ENCODE results near the gene PDE8B. TPM values are rescaled to one million over a fixed set of nuclear protein-coding genes. Genes with fewer than 3 reads are reported as not detected.
A peak's percentile ranks its signal among the peaks of the same experiment; 100 is the strongest.

PDE8B gene
- total and polyA plus RNA-seq, 11 donors, result 1.1 to 9.3 (median 3.4) TPM

GRCh38 chr5:77425420-77425819 is 214.9 kb downstream of the PDE8B start:
- ATAC-seq (peak in 3 of 4 donors; percentile 13 to 46 (median 15)), DNase-seq (no peak)
- Histone ChIP-seq H3K27ac (no peak overlapping the region), H3K27me3 (no peaks in the 10 kb centered on the region), H3K9me3 (peaks cover 0 to 6% (median 0%) of the 10 kb centered on the region in 12 donors), H3K36me3 (peaks cover 0 to 43% (median 25%) of the 10 kb centered on the region in 9 donors), H3K4me1 (peaks cover 0 to 12% (median 0%) of the 10 kb centered on the region in 12 donors), H3K4me3 (no peak overlapping the region)
- WGBS, 4 donors, result 92 to 96% (median 94%) methylated on average over 5 of the region's 5 CpGs
- TF ChIP-seq POLR2A (IDR thresholded peaks at IDR 0.05), result no peak
- no peak for TF ChIP-seq CTCF (IDR thresholded peaks at IDR 0.05)
- intact Hi-C loops (cut with DNase I), result no loop called here

GRCh38 chr5:77425998-77426659 is 215.6 kb downstream of the PDE8B start:
- Histone ChIP-seq H3K9me3 (peaks cover 0 to 6% (median 0%) of the 10 kb centered on the region in 12 donors), H3K4me1 (peaks cover 0 to 12% (median 0%) of the 10 kb centered on the region in 12 donors), H3K27ac (no peak overlapping the region), H3K4me3 (no peak overlapping the region), H3K36me3 (peaks cover 0 to 50% (median 32%) of the 10 kb centered on the region in 9 donors), H3K27me3 (no peaks in the 10 kb centered on the region)
- DNase-seq (no peak), ATAC-seq (no peak)
- 69 to 78% (median 74%) methylated on average over 8 of the region's 8 CpGs for WGBS, 4 donors
- TF ChIP-seq POLR2A (IDR thresholded peaks at IDR 0.05), result no peak
- no peak for TF ChIP-seq CTCF (IDR thresholded peaks at IDR 0.05)
- intact Hi-C loops (cut with DNase I), result no loop called here

- peaks cover 0 to 12% (median 0%) of the 10 kb centered on the region in 12 donors for H3K4me1 ChIP-seq
- ATAC-seq (no peak), DNase-seq (no peak)
- H3K4me3 ChIP-seq, result no peak overlapping the region
- H3K9me3 ChIP-seq, result peaks cover 0 to 6% (median 0%) of the 10 kb centered on the region in 12 donors
- WGBS, 4 donors, result 67 to 82% (median 78%) methylated on average over 2 of the region's 2 CpGs
- intact Hi-C loops (cut with DNase I), result no loop called here
- TF ChIP-seq POLR2A (IDR thresholded peaks at IDR 0.05), result no peak
- no peak for TF ChIP-seq CTCF (IDR thresholded peaks at IDR 0.05)
- peaks cover 0 to 56% (median 38%) of the 10 kb centered on the region in 9 donors for H3K36me3 ChIP-seq
- no peak overlapping the region for H3K27ac ChIP-seq
- no peaks in the 10 kb centered on the region for H3K27me3 ChIP-seq
Measured at GRCh38 chr5:77426670-77427069, 216.2 kb downstream of the PDE8B start.

GRCh38 chr5:77427998-77428397 is 217.5 kb downstream of the PDE8B start:
- Histone ChIP-seq H3K4me1 (peaks cover 0 to 12% (median 0%) of the 10 kb centered on the region in 12 donors), H3K36me3 (peaks cover 0 to 69% (median 51%) of the 10 kb centered on the region in 9 donors), H3K27ac (peak overlapping the region in 2 of 12 donors; percentile 10 to 13), H3K27me3 (no peaks in the 10 kb centered on the region), H3K4me3 (no peak overlapping the region), H3K9me3 (peaks cover 0 to 4% (median 0%) of the 10 kb centered on the region in 12 donors)
- DNase-seq, result no peak
- ATAC-seq, result no peak
- no peak for TF ChIP-seq CTCF (IDR thresholded peaks at IDR 0.05)
- no peak for TF ChIP-seq POLR2A (IDR thresholded peaks at IDR 0.05)
- intact Hi-C loops (cut with DNase I), result no loop called here
